H1 (cell line): ENCODE data around the gene CHSY3. TPM values are rescaled to one million over a fixed set of nuclear protein-coding genes. Genes with fewer than 3 reads are reported as not detected.

Source experiments
- CTCF ChIA-PET: fragments of 300-600 bp; sonication (Branson Sonifier 250); formaldehyde crosslinking; loops from one replicate; lab custom pipeline; 2021; ENCODE audit not compliant: partially characterized antibody; lab: Charles Lee
- POLR2A ChIA-PET: fragments of 300-600 bp; sonication (Branson Sonifier 250); formaldehyde crosslinking; loops from one replicate; lab custom pipeline; 2021; ENCODE audit warnings: inconsistent platforms; ENCODE audit not compliant: partially characterized antibody; lab: Charles Lee
- DNase-seq, 2 experiments: peaks; one replicate each; pipeline versions ENCODE4 v3.0.0 to v3.0.0-alpha.2; 2010 to 2022; ENCODE audit warnings: low spot score in 2 of 2, low read depth in 1 of 2, mixed read lengths in 1 of 2
- FAIRE-seq: peaks from 2 replicates; lab custom pipeline; 2011; peaks lifted over from hg19 to GRCh38; lab: Jason Lieb, UNC
- H2AFZ ChIP-seq: 2 replicates; pipeline ENCODE4 v1.8.1; 2012; ENCODE audit warnings: low read length, inconsistent platforms
- H2AK5ac ChIP-seq: 2 replicates; pipeline ENCODE4 v1.6.1; 2013; ENCODE audit warnings: low read depth, low read length
- H2BK120ac ChIP-seq: replicated peaks from 2 replicates; pipeline ENCODE3; 2013; ENCODE audit warnings: low read depth, low read length, inconsistent platforms
- H2BK12ac ChIP-seq: 2 replicates; pipeline ENCODE4 v1.6.1; 2013; ENCODE audit warnings: low read depth, low read length
- H2BK15ac ChIP-seq: 2 replicates; pipeline ENCODE4 v1.6.1; 2013; ENCODE audit warnings: low read length
- H2BK20ac ChIP-seq: 2 replicates; pipeline ENCODE4 v1.6.1; 2013; ENCODE audit warnings: low read length
- H2BK5ac ChIP-seq: 2 replicates; pipeline ENCODE4 v1.6.1; 2013; ENCODE audit warnings: low read depth, low read length
- H3K14ac ChIP-seq: 2 replicates; pipeline ENCODE4 v1.6.1; 2013; ENCODE audit warnings: inconsistent platforms; ENCODE audit not compliant: insufficient read length
- H3K18ac ChIP-seq: 2 replicates; pipeline ENCODE4 v1.6.1; 2013; ENCODE audit warnings: low read length; ENCODE audit errors: extremely low read depth
- H3K23ac ChIP-seq: 2 replicates; pipeline ENCODE4 v1.6.1; 2013; ENCODE audit warnings: inconsistent platforms; ENCODE audit not compliant: insufficient read length
- H3K23me2 ChIP-seq: 2 replicates; pipeline ENCODE4 v1.6.1; 2013; ENCODE audit warnings: low read depth, low read length
- H3K27ac ChIP-seq: 2 replicates; pipeline ENCODE4 v1.6.1; 2011; ENCODE audit warnings: low read depth, low read length, inconsistent platforms
- H3K27me3 ChIP-seq, 4 experiments: replicated peaks in 1 of 4; 1 replicate in 1 of 4; 2 replicates in 3 of 4; pipeline versions ENCODE4 v1.6.1 to v1.8.1; 2011 to 2013; ENCODE audit warnings: low read length in 3 of 4, mild to moderate bottlenecking in 3 of 4, inconsistent platforms in 2 of 4, mixed read lengths in 2 of 4, moderate library complexity in 1 of 4; ENCODE audit not compliant: control insufficient read depth in 3 of 4, insufficient read depth in 3 of 4; ENCODE audit errors: extremely low read depth in 1 of 4
- H3K36me3 ChIP-seq, 4 experiments: 2 replicates each; pipeline versions ENCODE4 v1.6.1 to v1.8.1; 2011 to 2013; ENCODE audit warnings: mild to moderate bottlenecking in 4 of 4, low read length in 3 of 4, moderate library complexity in 2 of 4, control low read depth in 1 of 4, inconsistent platforms in 1 of 4; ENCODE audit not compliant: insufficient read depth in 4 of 4, control insufficient read depth in 2 of 4
- H3K4ac ChIP-seq: replicated peaks from 2 replicates; pipeline ENCODE3; 2013; ENCODE audit warnings: low read length, low read depth, mixed read lengths, inconsistent platforms; ENCODE audit not compliant: insufficient read length
- H3K4me1 ChIP-seq, 4 experiments: replicated peaks in 1 of 4; 1 replicate in 1 of 4; 2 replicates in 3 of 4; pipeline versions ENCODE4 v1.6.1 to v1.8.1; 2011 to 2013; ENCODE audit warnings: low read length in 3 of 4, inconsistent platforms in 2 of 4, mixed read lengths in 1 of 4; ENCODE audit not compliant: insufficient read depth in 4 of 4, control insufficient read depth in 3 of 4
- H3K4me2 ChIP-seq, 2 experiments: 2 replicates each; pipeline versions ENCODE4 v1.6.1 to v1.8.1; 2011 to 2013; ENCODE audit warnings: low read depth in 2 of 2, low read length in 2 of 2, control low read depth in 1 of 2, inconsistent platforms in 1 of 2, mild to moderate bottlenecking in 1 of 2; ENCODE audit not compliant: insufficient read depth in 1 of 2
- H3K4me3 ChIP-seq, 4 experiments: fragments of 200-600, 300-600 bp in 1 of 4; sonication (generic), shearing (Covaris generic), sonication (Bioruptor Twin) in 1 of 4; 2 replicates each; pipeline versions ENCODE4 v1.5.1 to v1.8.1; 2011 to 2016; ENCODE audit warnings: low read length in 4 of 4, low read depth in 3 of 4, control low read depth in 2 of 4, inconsistent platforms in 2 of 4, mild to moderate bottlenecking in 2 of 4, mixed read lengths in 1 of 4, moderate library complexity in 1 of 4; ENCODE audit not compliant: insufficient read depth in 2 of 4; ENCODE audit errors: extremely low read depth in 1 of 4
- H3K56ac ChIP-seq: replicated peaks from 2 replicates; pipeline ENCODE3; 2013; ENCODE audit warnings: low read depth, mild to moderate bottlenecking, mixed read lengths, low read length, inconsistent platforms; ENCODE audit not compliant: insufficient read length
- H3K79me1 ChIP-seq: 2 replicates; pipeline ENCODE4 v1.6.1; 2013; ENCODE audit warnings: low read depth, low read length, control low read depth
- H3K79me2 ChIP-seq, 2 experiments: 2 replicates each; pipeline versions ENCODE4 v1.6.1 to v1.8.1; 2012 to 2013; ENCODE audit warnings: low read length in 2 of 2, mild to moderate bottlenecking in 2 of 2, inconsistent platforms in 1 of 2; ENCODE audit not compliant: insufficient read depth in 2 of 2, control insufficient read depth in 1 of 2
- H3K9ac ChIP-seq, 4 experiments: replicated peaks in 1 of 4; 1 replicate in 1 of 4; 2 replicates in 3 of 4; pipeline versions ENCODE4 v1.6.1 to v1.8.1; 2011 to 2013; ENCODE audit warnings: low read depth in 3 of 4, low read length in 3 of 4, control low read depth in 2 of 4, mild to moderate bottlenecking in 2 of 4, moderate library complexity in 2 of 4, inconsistent platforms in 1 of 4; ENCODE audit errors: extremely low read depth in 1 of 4
- H3K9me3 ChIP-seq, 2 experiments: 2 replicates each; pipeline versions ENCODE4 v1.6.1 to v1.8.1; 2012 to 2013; ENCODE audit warnings: mild to moderate bottlenecking in 2 of 2, moderate library complexity in 2 of 2, control low read depth in 1 of 2, inconsistent platforms in 1 of 2, low read depth in 1 of 2, low read length in 1 of 2, mixed read lengths in 1 of 2; ENCODE audit not compliant: insufficient read depth in 2 of 2
- H4K20me1 ChIP-seq, 2 experiments: replicated peaks in 1 of 2; 2 replicates each; pipeline versions ENCODE3 to v1.8.1; 2011 to 2013; ENCODE audit warnings: inconsistent platforms in 2 of 2, low read length in 2 of 2, mild to moderate bottlenecking in 1 of 2; ENCODE audit not compliant: insufficient read depth in 2 of 2, control insufficient read depth in 1 of 2
- H4K5ac ChIP-seq: 2 replicates; pipeline ENCODE4 v1.6.1; 2013; ENCODE audit warnings: low read length, low read depth, mixed read lengths, inconsistent platforms; ENCODE audit not compliant: insufficient read length
- H4K8ac ChIP-seq: 2 replicates; pipeline ENCODE4 v1.8.0; 2013; ENCODE audit warnings: mild to moderate bottlenecking, moderate library complexity, low read length, inconsistent platforms; ENCODE audit not compliant: insufficient read depth; ENCODE audit errors: extremely low read depth
- H4K91ac ChIP-seq: replicated peaks from 2 replicates; pipeline ENCODE3; 2013; ENCODE audit warnings: low read length, mixed read lengths, inconsistent platforms; ENCODE audit not compliant: insufficient read length
- CTBP2 ChIP-seq: IDR thresholded peaks from 2 replicates; pipeline ENCODE4 v1.7.0; 2011; ENCODE audit warnings: borderline replicate concordance, mild to moderate bottlenecking, moderate library complexity, mixed read lengths, low read length; ENCODE audit not compliant: insufficient read depth, insufficient read length
- CTCF ChIP-seq, 3 experiments: IDR thresholded peaks; 1 replicate in 2 of 3; 2 replicates in 1 of 3; pipeline versions ENCODE4 v1.5.1 to v1.6.1; 2011; ENCODE audit warnings: low read length in 3 of 3, mild to moderate bottlenecking in 3 of 3, inconsistent platforms in 2 of 3, low read depth in 1 of 3, moderate library complexity in 1 of 3; ENCODE audit not compliant: insufficient read depth in 1 of 3; ENCODE audit errors: control extremely low read depth in 1 of 3
- EGR1 ChIP-seq: IDR thresholded peaks from 2 replicates; pipeline ENCODE4 v1.6.1; 2011; ENCODE audit warnings: low read depth, low read length, borderline replicate concordance
- GABPA ChIP-seq: IDR thresholded peaks from 2 replicates; pipeline ENCODE4 v1.6.1; 2011; ENCODE audit warnings: mild to moderate bottlenecking, low read length, moderate library complexity, borderline replicate concordance; ENCODE audit not compliant: insufficient read depth
- MAX ChIP-seq: IDR thresholded peaks from 2 replicates; pipeline ENCODE4 v1.6.1; 2012; ENCODE audit warnings: inconsistent platforms
- POU5F1 ChIP-seq: IDR thresholded peaks from 2 replicates; pipeline ENCODE4 v1.6.1; 2011; ENCODE audit warnings: low read depth, mild to moderate bottlenecking, low read length, moderate library complexity
- RNF2 ChIP-seq: fragments of 200-900, 300-1000 bp; sonication (generic); IDR thresholded peaks from 2 replicates; pipeline ENCODE4 v1.7.1; 2016; ENCODE audit warnings: borderline replicate concordance, low read depth, mild to moderate bottlenecking, antibody characterized with exemption, low read length; ENCODE audit not compliant: poor library complexity, severe bottlenecking; ENCODE audit errors: missing control alignments
- SIN3A ChIP-seq, 2 experiments: IDR thresholded peaks in 1 of 2; conservative IDR thresholded peaks in 1 of 2; 2 replicates each; pipeline ENCODE4 v1.6.1; 2011 to 2012; ENCODE audit warnings: low read length in 2 of 2, improper control_type of control experiment in 1 of 2, low read depth in 1 of 2, mild to moderate bottlenecking in 1 of 2
- SIX5 ChIP-seq: IDR thresholded peaks from 2 replicates; pipeline ENCODE4 v1.6.1; 2011; ENCODE audit warnings: mild to moderate bottlenecking, low read depth, low read length
- TCF12 ChIP-seq: IDR thresholded peaks from 2 replicates; pipeline ENCODE4 v1.6.1; 2011; ENCODE audit warnings: low read depth, mild to moderate bottlenecking, low read length
- ZNF274 ChIP-seq: IDR thresholded peaks from 2 replicates; pipeline ENCODE4 v1.7.0; 2012; ENCODE audit warnings: low read length, borderline replicate concordance; ENCODE audit errors: extremely low read depth
- WGBS, 2 experiments: shearing (Covaris generic) in 1 of 2; methylation state at CpG; one replicate each; pipeline versions ENCODE4 v1.1.6 to v1.1.7; 2013 to 2015; ENCODE audit warnings: low lambda C conversion rate in 2 of 2, mixed read lengths in 2 of 2, inconsistent platforms in 1 of 2, low coverage in 1 of 2, missing lambda C conversion rate in 1 of 2; ENCODE audit not compliant: insufficient replicate concordance in 2 of 2, insufficient coverage in 1 of 2, insufficient read length in 1 of 2; ENCODE audit errors: extremely low coverage in 1 of 2, missing lambda C conversion rate in 1 of 2; 5-methylcytosine and 5-hydroxymethylcytosine counted together
- polyA plus RNA-seq, 7 experiments: library from polyadenylated mRNA; depleted of rRNA in 3 of 7; stranded (reverse) in 5 of 7; unstranded in 2 of 7; fragments of >200 nt in 5 of 7; fragments of 200-250 nt in 2 of 7; gene quantifications; 1 replicate in 5 of 7; 2 replicates in 1 of 7; 4 replicates in 1 of 7; pipeline versions ENCODE4 v1.2.1 to v1.2.3, GENCODE V29; 2011 to 2013; ENCODE audit warnings: missing spikeins in 2 of 7, mixed read lengths in 2 of 7
- total RNA-seq: library from RNA; stranded (reverse); fragmentation: NEBNext Ultra II Directional; extraction: Animal tissue kit (Norgen Biotek cat#: 25700); gene quantifications from 2 replicates; pipeline ENCODE4 v1.2.1, GENCODE V29; 2021

The CHSY3 gene
- total and polyA plus RNA-seq, 2 of the 8 experiments (the other 6 are each of a cell fraction or from before 2014, with no cell fraction given), result 0.24 to 1.8 TPM

GRCh38 chr5:130068988-130069387, 164.7 kb downstream of the CHSY3 start:
- Histone ChIP-seq H3K56ac (no peak overlapping the region), H3K79me2 (no peaks in the 10 kb centered on the region), H3K27ac (no peak overlapping the region), H3K4me3 (no peak overlapping the region), H3K9ac (no peak overlapping the region), H2BK20ac (no peak overlapping the region), H4K91ac (no peak overlapping the region), H4K5ac (no peak overlapping the region), H3K4me1 (no peaks in the 10 kb centered on the region), H3K4ac (no peak overlapping the region), H3K36me3 (no peaks in the 10 kb centered on the region), H4K8ac (no peak overlapping the region), H2BK12ac (no peak overlapping the region), H3K23me2 (no peaks in the 10 kb centered on the region; the same call in 1 of the 2 replicates), H4K20me1 (no peaks in the 10 kb centered on the region), H3K4me2 (no peak overlapping the region), H3K18ac (no peak overlapping the region), H3K79me1 (no peaks in the 10 kb centered on the region), H3K23ac (no peak overlapping the region), H2BK15ac (no peak overlapping the region), H3K27me3 (no peaks in the 10 kb centered on the region), H3K9me3 (no peaks in the 10 kb centered on the region), H3K14ac (no peak overlapping the region), H2BK5ac (no peak overlapping the region), H2BK120ac (no peak overlapping the region), H2AFZ (no peak overlapping the region), H2AK5ac (no peak overlapping the region)
- DNase-seq (no peak), FAIRE-seq (no peak)
- WGBS, 2 experiments, result 89% methylated on average over 1 of the region's 1 CpG; no CpG with 5 or more reads in 1 of the 2 experiments
- POLR2A ChIA-PET, result interaction anchor here (0.5 kb wide), 1 partner anchor 107 kb away, joined by 3 read pairs; no protein-coding TSS in a partner anchor
- CTCF ChIA-PET, result no interaction called here
- no peak for TF ChIP-seq EGR1
- no peak for TF ChIP-seq POU5F1
- no peak for TF ChIP-seq GABPA
- TF ChIP-seq ZNF274, result no peak
- TF ChIP-seq CTBP2, result no peak
- no peak for TF ChIP-seq SIN3A (conservative IDR thresholded peaks at IDR 0.05 in 1 of 2, IDR thresholded peaks at IDR 0.05 in 1 of 2; ENCODE audit: low read depth in 1 of 2, low read length in 2 of 2)
- TF ChIP-seq TCF12, result no peak
- no peak for TF ChIP-seq MAX
- TF ChIP-seq RNF2, result no peak
- TF ChIP-seq CTCF (IDR thresholded peaks at IDR 0.05; ENCODE audit: control extremely low read depth in 1 of 3, insufficient read depth in 1 of 3, low read depth in 1 of 3, low read length in 3 of 3), result no peak
- no peak for TF ChIP-seq SIX5
